GM21526 (cell line): ENCODE results near the gene AGO4.
"Not testable (repeated sequence)": the region's sequence is repeated elsewhere in the genome, so short reads cannot be mapped to it uniquely, and the experiment has no call there.

ENCODE experiments used
- ATAC-seq: cut with Tn5 transposase; IDR thresholded peaks from one replicate; pipeline ENCODE4 v1.9.1; 2021; ENCODE audit warnings: moderate library complexity; ENCODE audit not compliant: unreplicated experiment, low FRiP score

AGO4 gene

DNA sequence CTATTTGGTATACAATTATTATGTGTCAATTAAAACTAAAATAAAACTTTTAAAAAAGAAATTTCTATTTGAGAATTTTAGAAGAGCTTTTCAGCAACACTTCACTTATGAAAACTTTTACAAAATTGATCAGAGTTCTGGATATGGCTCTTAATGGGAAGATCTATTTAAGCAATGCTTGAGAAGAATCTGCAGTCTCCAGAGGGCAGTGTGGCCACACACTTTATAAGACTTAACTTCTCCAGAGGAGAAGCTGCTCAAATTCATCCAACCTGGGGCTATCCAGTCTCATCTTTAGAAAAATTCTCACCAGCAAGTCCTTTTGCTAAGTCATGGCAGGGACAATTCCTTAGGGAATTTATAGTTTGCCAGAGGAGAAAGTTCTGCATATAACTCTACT lies 50.0 kb downstream of the AGO4 start:
- no peak for ATAC-seq

DNA sequence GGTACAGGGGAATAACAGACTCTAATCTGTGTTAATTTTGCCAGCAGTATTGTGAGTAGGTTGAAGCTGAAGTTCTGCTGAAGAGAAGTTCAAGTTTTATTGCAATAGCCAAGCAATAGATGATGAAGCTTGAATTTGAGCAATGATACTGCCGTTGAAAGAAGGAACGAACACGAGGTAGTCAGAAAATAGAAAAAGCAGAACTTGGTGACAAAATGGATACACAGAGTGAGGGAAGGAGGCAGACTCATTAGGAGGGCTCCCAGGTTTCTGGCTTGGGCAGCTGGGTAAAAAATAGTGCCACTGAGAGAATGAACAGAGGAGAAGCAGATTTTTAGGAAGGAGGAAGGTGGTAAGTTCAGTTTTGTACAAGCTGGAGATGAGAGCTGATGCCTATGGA lies 52.9 kb downstream of the AGO4 start:
- ATAC-seq: no peak

- no peak for ATAC-seq
Observed at GRCh38 chr1:35863136-35863535, 55.3 kb downstream of the AGO4 start.

- ATAC-seq: no peak
Observed at GRCh38 chr1:35863881-35864625, 56.2 kb downstream of the AGO4 start.

DNA sequence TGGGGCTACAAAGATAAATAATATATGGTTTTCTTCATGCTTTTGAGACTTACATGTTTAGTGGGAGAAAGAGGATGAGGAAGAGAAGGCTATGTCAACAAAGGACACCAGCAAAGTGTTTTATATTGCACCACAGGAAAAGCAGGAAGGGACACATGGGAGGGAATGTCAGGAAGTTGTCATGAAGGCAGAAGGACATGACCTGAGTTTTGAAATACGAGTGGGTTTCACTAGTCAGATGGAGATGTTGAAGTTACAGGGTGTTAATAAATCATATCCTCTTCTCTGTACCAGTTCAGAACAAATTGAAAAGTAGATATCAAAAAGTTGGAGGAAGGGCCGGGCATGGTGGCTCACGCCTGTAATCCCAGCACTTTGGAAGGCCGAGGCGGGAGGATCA lies 57.0 kb downstream of the AGO4 start:
- ATAC-seq: no peak

DNA sequence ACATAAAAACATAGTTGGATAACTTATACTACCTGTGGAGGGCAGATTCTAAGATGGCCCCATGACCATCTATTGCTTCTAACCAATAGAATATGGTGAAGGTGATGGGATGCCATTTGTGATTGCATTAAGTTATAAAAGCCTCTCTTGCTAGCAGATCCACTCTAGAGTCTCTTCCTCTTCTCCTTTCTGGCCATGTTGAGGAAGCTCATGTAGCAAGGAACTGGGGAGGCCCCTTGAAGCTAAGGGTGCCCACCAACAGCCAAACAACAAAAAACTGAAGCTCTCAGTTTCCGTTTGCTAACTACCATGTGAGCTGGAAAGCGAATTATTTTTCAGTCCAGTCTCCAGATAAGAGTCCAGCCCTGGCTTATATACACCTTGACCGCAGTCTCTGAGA lies 59.2 kb downstream of the AGO4 start:
- no peak for ATAC-seq

- ATAC-seq: not testable (repeated sequence)
Observed at GRCh38 chr1:35869245-35869950, 61.6 kb downstream of the AGO4 start.

GRCh38 chr1:35870651-35871309 lies 63.0 kb downstream of the AGO4 start:
- ATAC-seq: no peak

- ATAC-seq: no peak
Observed at GRCh38 chr1:35873243-35873750, 65.5 kb downstream of the AGO4 start.

DNA sequence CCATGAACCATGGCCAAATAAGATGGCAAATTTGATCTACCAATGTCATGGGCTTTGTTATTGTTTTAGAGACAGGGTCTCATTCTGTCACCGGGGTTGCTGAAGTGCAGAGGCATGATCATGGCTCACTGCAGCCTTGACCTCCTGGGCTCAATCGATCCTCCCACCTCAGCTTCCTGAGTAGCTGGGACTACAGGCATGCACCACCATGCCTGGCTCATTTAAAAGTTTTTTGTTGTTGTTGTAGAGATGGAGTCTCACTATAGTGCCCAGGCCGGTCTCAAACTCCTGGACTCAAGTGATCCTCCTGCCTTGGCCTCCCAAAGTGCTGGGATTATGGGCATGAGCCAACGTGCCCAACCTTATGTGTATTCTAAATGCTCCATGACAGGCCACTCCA lies 66.3 kb downstream of the AGO4 start:
- ATAC-seq: not testable (repeated sequence)

- ATAC-seq: no peak
Observed at GRCh38 chr1:35876988-35877387, 69.2 kb downstream of the AGO4 start.

- no peak for ATAC-seq
Observed at GRCh38 chr1:35881850-35882273, 74.0 kb downstream of the AGO4 start.

- no peak for ATAC-seq
Observed at GRCh38 chr1:35882586-35882944, 74.7 kb downstream of the AGO4 start.

GRCh38 chr1:35882945-35883634 lies 75.3 kb downstream of the AGO4 start, which contains the start of gene AGO1:
Gene AGO1 (plus strand): TSS chr1:35883209. CDS start chr1:35883422, 213 bp downstream.
- ATAC-seq: peak; percentile 84

GRCh38 chr1:35883635-35884101 lies 75.9 kb downstream of the AGO4 start:
- ATAC-seq: peak; percentile 4

GRCh38 chr1:35884934-35885333 lies 77.1 kb downstream of the AGO4 start:
- ATAC-seq: no peak

- no peak for ATAC-seq
Observed at GRCh38 chr1:35885961-35886558, 78.2 kb downstream of the AGO4 start.

DNA sequence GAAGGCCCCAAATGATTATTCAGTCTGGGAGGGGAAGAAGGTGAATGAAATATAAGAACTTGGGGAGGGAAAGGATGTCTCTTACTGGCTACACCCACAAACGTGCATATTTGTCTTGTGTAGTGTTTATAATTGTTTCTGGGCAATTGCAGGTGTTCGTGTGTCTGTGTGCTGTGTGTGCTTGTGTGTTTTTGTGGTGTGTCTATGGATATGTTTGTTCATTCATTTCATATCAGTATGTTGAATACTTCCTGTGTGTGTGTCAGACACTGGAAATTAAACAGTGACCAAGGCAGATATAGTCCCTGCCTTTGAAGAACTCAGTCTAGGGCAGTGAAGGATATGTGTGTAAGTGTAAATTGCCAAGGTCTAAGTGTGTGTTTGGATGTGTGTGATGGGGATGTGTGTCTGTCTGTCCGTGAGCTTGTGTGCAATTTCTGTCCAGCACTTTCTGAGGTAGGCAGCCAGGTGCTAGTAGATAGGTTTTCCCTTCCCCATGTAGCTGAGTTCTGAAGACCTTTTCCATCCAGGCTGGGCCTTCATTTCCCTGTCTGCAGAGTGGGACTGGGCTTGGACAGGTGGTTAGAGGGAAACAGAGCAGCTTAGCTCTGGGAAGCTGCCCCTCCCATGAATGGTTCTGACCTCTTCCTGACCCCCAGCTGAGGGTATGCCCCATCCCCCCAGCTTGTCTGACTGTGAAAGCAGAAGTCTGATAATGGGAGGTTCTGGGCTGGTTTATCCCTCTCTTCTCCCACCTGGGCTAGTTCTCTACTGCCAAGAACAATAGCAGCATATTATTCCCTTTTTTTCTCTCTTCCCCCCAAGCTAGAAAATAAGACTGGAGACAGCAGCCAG lies 79.0 kb downstream of the AGO4 start:
- no peak for ATAC-seq

- no peak for ATAC-seq
Observed at GRCh38 chr1:35887508-35887907, 79.7 kb downstream of the AGO4 start.
